ENCODE data around the gene MUC20.

Gene MUC20

DNA sequence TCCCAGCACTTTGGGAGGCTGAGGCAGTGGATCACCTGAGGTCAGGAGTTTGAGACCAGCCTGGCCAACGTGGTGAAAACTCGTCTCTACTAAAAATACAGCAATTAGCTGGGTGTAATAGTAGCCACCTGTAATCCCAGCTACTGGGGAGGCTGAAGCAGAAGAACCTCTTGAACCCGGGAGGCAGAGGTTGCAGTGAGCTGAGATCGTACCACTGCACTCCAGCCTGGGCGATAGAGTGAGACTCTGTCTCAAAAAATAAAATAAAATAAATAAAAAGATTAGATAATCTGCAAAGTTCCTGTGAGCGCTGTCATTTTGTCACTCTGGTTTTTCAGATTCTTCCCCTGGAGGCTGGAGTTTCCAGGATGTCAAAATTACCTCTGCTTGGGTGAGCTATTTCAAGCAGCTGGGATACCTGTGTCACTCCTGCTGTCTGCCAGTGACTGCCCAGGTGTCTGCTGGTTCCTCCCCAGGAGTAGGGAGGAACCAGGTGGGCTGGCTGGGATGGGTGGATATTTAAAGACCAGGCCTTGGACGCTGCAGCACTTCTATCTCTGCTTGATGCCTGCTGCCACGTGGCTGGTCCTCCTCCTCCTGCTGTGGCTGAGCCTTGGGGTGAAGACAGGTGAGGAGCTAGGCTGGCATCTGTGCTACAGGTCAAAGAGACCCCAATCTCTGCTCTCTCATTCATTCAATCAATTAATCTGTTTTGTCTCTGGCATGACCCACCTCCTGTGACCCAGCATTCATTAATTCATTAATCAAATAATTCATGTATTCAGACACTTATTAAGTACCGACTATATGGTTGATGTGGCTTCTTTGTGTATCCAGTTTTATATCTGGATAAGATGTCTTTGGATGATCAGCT, 19.5 kb upstream of the MUC20 start:
- no peak for TF ChIP-seq CTCF (IDR thresholded peaks at IDR 0.05; ENCODE audit: low read depth, low read length)
- no peak overlapping the region for H3K4me3 ChIP-seq (ENCODE audit: low read depth, low read length)

GRCh38 chr3:195703776-195704175, 17.0 kb upstream of the MUC20 start:
- no peak for TF ChIP-seq CTCF (IDR thresholded peaks at IDR 0.05; ENCODE audit: low read depth, low read length)
- H3K4me3 ChIP-seq (ENCODE audit: low read depth, low read length) = no peak overlapping the region

DNA sequence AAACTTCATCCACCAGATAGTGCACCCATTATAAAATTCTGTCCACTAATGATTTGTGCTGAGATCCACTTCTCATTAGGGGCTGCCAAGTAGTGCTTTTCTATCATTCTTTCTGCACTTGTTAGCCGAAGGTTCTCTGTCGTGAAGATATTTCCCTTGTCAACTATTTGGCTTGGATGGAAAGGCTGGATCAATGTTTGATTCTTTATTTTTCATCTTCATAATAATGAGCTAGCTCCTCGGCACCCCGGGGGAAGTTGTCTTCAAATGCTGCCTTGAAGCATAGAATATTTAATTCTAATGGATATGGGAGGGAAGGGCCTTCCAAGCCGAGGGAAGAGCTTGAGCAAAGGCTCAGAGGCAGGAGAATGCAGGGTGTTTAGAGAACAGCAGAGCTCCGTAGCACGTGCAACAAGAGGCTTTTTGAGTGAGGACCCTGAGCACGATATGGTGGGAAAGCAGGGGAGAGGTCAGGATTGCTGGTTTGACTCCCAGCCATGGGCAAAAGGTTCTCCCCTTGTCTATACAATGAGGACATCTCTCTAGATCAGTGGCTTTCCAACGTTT, 16.3 kb upstream of the MUC20 start:
- H3K4me3 ChIP-seq (ENCODE audit: low read depth, low read length) = no peak overlapping the region
- TF ChIP-seq CTCF (IDR thresholded peaks at IDR 0.05; ENCODE audit: low read depth, low read length) = no peak

DNA sequence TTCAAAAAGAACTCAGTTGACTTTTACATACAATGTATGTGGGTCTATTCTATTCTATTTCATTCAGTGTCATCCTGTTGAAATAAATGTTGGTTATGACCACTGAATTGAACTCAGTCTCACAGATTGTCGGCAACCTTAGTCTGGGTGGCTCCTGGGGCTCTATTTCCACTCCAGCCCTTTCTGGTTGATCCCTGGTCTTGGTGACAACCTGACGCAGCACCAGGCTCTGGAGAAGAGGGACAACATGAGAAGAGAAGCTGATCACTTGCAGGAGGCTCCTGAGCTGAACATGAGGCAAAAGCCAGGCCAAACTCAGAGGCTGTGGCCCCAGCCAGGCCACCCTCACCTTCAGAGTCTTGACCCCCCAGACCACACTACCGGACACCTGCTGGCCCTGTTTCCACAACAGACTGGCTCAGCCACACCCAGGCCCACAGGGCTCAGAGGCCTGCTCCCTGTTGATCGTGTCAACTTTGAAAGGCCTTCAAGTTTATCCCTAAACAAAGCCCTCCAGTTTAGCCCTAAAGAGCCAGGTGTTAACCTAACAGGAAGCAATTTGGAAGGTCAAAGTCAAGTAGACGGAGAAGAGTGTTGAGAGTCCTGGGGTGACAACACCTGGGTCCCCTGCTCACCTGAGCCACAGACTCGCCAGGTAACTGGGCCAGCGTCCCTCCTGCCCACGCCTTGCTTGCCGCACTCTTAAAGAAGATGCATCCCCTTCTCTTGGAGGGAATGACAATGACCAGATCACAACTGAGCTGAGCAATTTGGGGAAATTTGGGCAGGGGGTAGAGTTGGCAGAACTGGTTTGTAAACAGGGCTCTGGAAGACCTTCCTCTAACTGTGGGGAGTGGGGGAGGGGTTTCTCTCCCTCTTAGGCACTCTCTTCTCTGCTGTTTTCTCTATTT, 15.4 kb upstream of the MUC20 start:
- no peak overlapping the region for H3K4me3 ChIP-seq (ENCODE audit: low read depth, low read length)
- no peak for TF ChIP-seq CTCF (IDR thresholded peaks at IDR 0.05; ENCODE audit: low read depth, low read length)

DNA sequence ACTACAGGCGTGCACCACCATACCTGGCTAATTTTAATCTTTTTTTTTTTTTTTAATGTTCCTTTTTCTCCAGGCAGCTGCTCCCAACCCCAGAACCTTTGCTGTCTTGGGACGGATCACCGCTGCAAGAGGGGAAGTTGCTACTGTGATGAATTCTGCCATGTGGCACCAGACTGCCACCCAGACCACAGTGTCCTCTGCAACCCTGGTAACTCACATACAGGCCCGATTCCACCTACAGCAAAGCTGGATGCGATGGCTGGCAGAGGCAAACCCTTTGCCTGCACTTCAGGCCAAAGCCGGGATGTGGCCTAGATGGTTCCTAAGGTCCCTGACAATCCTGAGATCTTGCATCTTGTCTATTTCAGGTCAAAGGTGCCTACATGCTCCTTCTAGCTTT, 12.7 kb upstream of the MUC20 start:
- H3K4me3 ChIP-seq (ENCODE audit: low read depth, low read length) = no peak overlapping the region
- no peak for TF ChIP-seq CTCF (IDR thresholded peaks at IDR 0.05; ENCODE audit: low read depth, low read length)

GRCh38 chr3:195708626-195709481, 11.9 kb upstream of the MUC20 start:
- no peak overlapping the region for H3K4me3 ChIP-seq (ENCODE audit: low read depth, low read length)
- TF ChIP-seq CTCF (IDR thresholded peaks at IDR 0.05; ENCODE audit: low read depth, low read length) = no peak

Measured in WI38 (cell line).